Superior temporal gyrus (tissue), 1 donor: ENCODE measurements around the gene ZMIZ1.

Source experiments
- DNase-seq: peaks from one replicate; pipeline ENCODE4 v3.0.0-alpha.2; 2016; ENCODE audit errors: extremely low spot score

The ZMIZ1 gene

GRCh38 chr10:79287973-79288723, 219.4 kb downstream of the ZMIZ1 start:
- DNase-seq, result no peak

- DNase-seq, result no peak
These were observed 221.0 kb downstream of the ZMIZ1 start for GRCh38 chr10:79289801-79290200.

- DNase-seq, result no peak
These were observed 223.4 kb downstream of the ZMIZ1 start for GRCh38 chr10:79292026-79292766.

GRCh38 chr10:79292891-79293746, 224.4 kb downstream of the ZMIZ1 start:
- DNase-seq, result no peak

- no peak for DNase-seq
These were observed 225.2 kb downstream of the ZMIZ1 start for GRCh38 chr10:79293841-79294581.

GRCh38 chr10:79295563-79295962, 226.8 kb downstream of the ZMIZ1 start:
- DNase-seq, result no peak

GRCh38 chr10:79296431-79296830, 227.7 kb downstream of the ZMIZ1 start:
- DNase-seq, result no peak

- no peak for DNase-seq
These were observed 229.9 kb downstream of the ZMIZ1 start for GRCh38 chr10:79298403-79299244.

- DNase-seq, result no peak
These were observed 230.9 kb downstream of the ZMIZ1 start for GRCh38 chr10:79299397-79300241.

- no peak for DNase-seq
These were observed 231.9 kb downstream of the ZMIZ1 start for GRCh38 chr10:79300711-79301110.

GRCh38 chr10:79301754-79302530, 233.2 kb downstream of the ZMIZ1 start:
- DNase-seq, result no peak

- DNase-seq, result no peak
These were observed 235.1 kb downstream of the ZMIZ1 start for GRCh38 chr10:79303631-79304478.

- DNase-seq, result no peak
These were observed 235.8 kb downstream of the ZMIZ1 start for GRCh38 chr10:79304479-79305087.

- no peak for DNase-seq
These were observed 236.7 kb downstream of the ZMIZ1 start for GRCh38 chr10:79305515-79305914.

- no peak for DNase-seq
These were observed 237.2 kb downstream of the ZMIZ1 start for GRCh38 chr10:79305988-79306387.

GRCh38 chr10:79306644-79307220, 238.0 kb downstream of the ZMIZ1 start:
- DNase-seq, result no peak

GRCh38 chr10:79308016-79308415, 239.2 kb downstream of the ZMIZ1 start:
- no peak for DNase-seq
